Measurements from ENCODE around the gene SLC10A1. TPM values are rescaled to one million over a fixed set of nuclear protein-coding genes. Genes with fewer than 3 reads are reported as not detected.

Gene SLC10A1
- total RNA-seq, 4 donors from 2014 or later = not detected

- WGBS, 2 donors = 77 to 83% methylated on average over 4 of the region's 4 CpGs
- Histone ChIP-seq H3K4me1 (no peaks in the 10 kb centered on the region), H3K4me3 (replicated peaks in 1 of 3) (no peak overlapping the region), H3K27ac (no peak overlapping the region), H3K27me3 (no peaks in the 10 kb centered on the region), H3K36me3 (no peaks in the 10 kb centered on the region), H3K9me3 (no peaks in the 10 kb centered on the region)
- no peak for DNase-seq
- intact Hi-C loops (cut with DNase I) = no loop called here
- TF ChIP-seq CTCF (IDR thresholded peaks at IDR 0.05) = no peak
- no peak for TF ChIP-seq POLR2A (IDR thresholded peaks at IDR 0.05)
Measured at GRCh38 chr14:69827560-69827959, 30.5 kb upstream of the SLC10A1 start.

- H3K27me3 ChIP-seq = no peaks in the 10 kb centered on the region
- intact Hi-C loops (cut with DNase I) = no loop called here
- TF ChIP-seq POLR2A (IDR thresholded peaks at IDR 0.05) (no peak), CTCF (IDR thresholded peaks at IDR 0.05) (no peak)
- 78 to 87% methylated on average over 6 of the region's 6 CpGs for WGBS, 2 donors
- peaks cover 0 to 4% of the 10 kb centered on the region in 2 donors for H3K4me1 ChIP-seq
- no peak overlapping the region for H3K4me3 ChIP-seq (replicated peaks in 1 of 3)
- H3K27ac ChIP-seq = no peak overlapping the region
- no peak for DNase-seq
- no peaks in the 10 kb centered on the region for H3K36me3 ChIP-seq
- H3K9me3 ChIP-seq = no peaks in the 10 kb centered on the region
Measured at GRCh38 chr14:69822456-69822855, 25.4 kb upstream of the SLC10A1 start.

- 75 to 78% methylated on average over 2 of the region's 2 CpGs for WGBS, 2 donors
- intact Hi-C loops (cut with DNase I) = no loop called here
Measured at GRCh38 chr14:69820991-69821390, 23.9 kb upstream of the SLC10A1 start.

GRCh38 chr14:69819607-69820006 is 22.6 kb upstream of the SLC10A1 start:
- Histone ChIP-seq H3K27me3 (no peaks in the 10 kb centered on the region), H3K9me3 (no peaks in the 10 kb centered on the region), H3K36me3 (no peaks in the 10 kb centered on the region), H3K27ac (no peak overlapping the region), H3K4me1 (peaks cover 0 to 4% of the 10 kb centered on the region in 2 donors), H3K4me3 (replicated peaks in 1 of 3) (no peak overlapping the region)
- no peak for DNase-seq
- TF ChIP-seq POLR2A (IDR thresholded peaks at IDR 0.05) (no peak), CTCF (IDR thresholded peaks at IDR 0.05) (no peak)
- 70 to 77% methylated on average over 7 to 8 of the region's 8 CpGs for WGBS, 2 donors
- intact Hi-C loops (cut with DNase I) = loop anchor here (2.0 kb wide), 1 partner anchor 209 kb away; no protein-coding TSS in a partner anchor

More at GRCh38 chr14:69820991-69821390, 23.9 kb upstream of the SLC10A1 start:
- Histone ChIP-seq H3K27me3 (no peaks in the 10 kb centered on the region), H3K4me1 (peaks cover 0 to 4% of the 10 kb centered on the region in 2 donors), H3K4me3 (replicated peaks in 1 of 3) (no peak overlapping the region), H3K27ac (no peak overlapping the region), H3K36me3 (no peaks in the 10 kb centered on the region), H3K9me3 (no peaks in the 10 kb centered on the region)
- no peak for DNase-seq
- TF ChIP-seq POLR2A (IDR thresholded peaks at IDR 0.05) (no peak), CTCF (IDR thresholded peaks at IDR 0.05) (no peak)

- intact Hi-C loops (cut with DNase I) = loop anchor here (2.0 kb wide), 1 partner anchor 210 kb away; no protein-coding TSS in a partner anchor
- 7 to 8% methylated on average over 11 of the region's 11 CpGs for WGBS, 2 donors
- Histone ChIP-seq H3K4me3 (replicated peaks in 1 of 3) (no peak overlapping the region), H3K27me3 (no peaks in the 10 kb centered on the region), H3K36me3 (no peaks in the 10 kb centered on the region), H3K4me1 (peaks cover 0 to 4% of the 10 kb centered on the region in 2 donors), H3K9me3 (no peaks in the 10 kb centered on the region), H3K27ac (no peak overlapping the region)
- TF ChIP-seq CTCF (IDR thresholded peaks at IDR 0.05) (peak; percentile 59 to 90 (median 84)), POLR2A (IDR thresholded peaks at IDR 0.05) (no peak)
- peak; percentile 13 to 24 for DNase-seq
Measured at GRCh38 chr14:69818758-69819191, 21.7 kb upstream of the SLC10A1 start.

Measured in thyroid gland (tissue), 4 donors.